Adrenal gland (tissue), 5 donors: Measurements from ENCODE around the gene MSN.

ENCODE experiments used
- CTCF ChIP-seq, 6 experiments: fragments of 450-650 bp in 4 of 6; fragments of 200-600 bp in 2 of 6; sonication (generic) in 1 of 6; IDR thresholded peaks; 1 replicate in 5 of 6; 2 replicates in 1 of 6; pipeline versions ENCODE4 v1.5.1 to v1.8.0; 2016 to 2021; ENCODE audit warnings: antibody characterized with exemption in 6 of 6, mild to moderate bottlenecking in 2 of 6, moderate library complexity in 1 of 6
- POLR2A ChIP-seq, 2 donors: fragments of 450-650 bp; IDR thresholded peaks; one replicate each; pipeline ENCODE4 v1.6.1; 2017; ENCODE audit warnings: antibody characterized with exemption in 2 of 2, mild to moderate bottlenecking in 2 of 2, moderate library complexity in 1 of 2
- donor health status: DM: no; HTN: no; CAD: no.

- TF ChIP-seq CTCF (IDR thresholded peaks at IDR 0.05) (no peak), POLR2A (IDR thresholded peaks at IDR 0.05) (no peak)
These were observed 114.4 kb downstream of the MSN start for GRCh38 chrX:65781845-65782244.
